K562 (cell line): ENCODE data around the gene IL10RB. TPM values are rescaled to one million over a fixed set of nuclear protein-coding genes. Genes with fewer than 3 reads are reported as not detected.

Experiments used
- ATF4 ChIP-seq: fragments of 450-650 bp; formaldehyde crosslinking; IDR thresholded peaks from 2 replicates; pipeline ENCODE4 v1.4.0; 2022; ENCODE audit warnings: mild to moderate bottlenecking, moderate library complexity
- BRF2 ChIP-seq: IDR thresholded peaks from 3 replicates; pipeline ENCODE4 v1.6.1; 2011; ENCODE audit warnings: borderline replicate concordance, mild to moderate bottlenecking; ENCODE audit not compliant: insufficient read length, insufficient read depth
- CAMTA2 ChIP-seq: fragments of 250-450 bp; sonication (Bioruptor Pico); conservative IDR thresholded peaks from 2 replicates; pipeline ENCODE4 v1.5.1; 2022
- CHD1 ChIP-seq: fragments of 200-600 bp; sonication (generic); IDR thresholded peaks from one replicate; pipeline ENCODE4 v1.6.1; 2012; ENCODE audit warnings: mild to moderate bottlenecking, moderate library complexity, low read length, inconsistent platforms
- MIER1 ChIP-seq: fragments of 450-650 bp; IDR thresholded peaks from 2 replicates; pipeline ENCODE4 v1.6.1; 2016; ENCODE audit warnings: antibody characterized with exemption, mild to moderate bottlenecking, low read depth
- MYC ChIP-seq, 2 experiments: fragments of 250-450 bp in 1 of 2; sonication (Bioruptor Pico) in 1 of 2; IDR thresholded peaks; 2 replicates each; pipeline versions ENCODE4 v1.5.1 to v1.6.1; 2012 to 2021; ENCODE audit warnings: low read depth in 2 of 2, borderline replicate concordance in 1 of 2, improper control_type of control experiment in 1 of 2, low read length in 1 of 2, mild to moderate bottlenecking in 1 of 2, moderate library complexity in 1 of 2
- PCBP2 ChIP-seq: fragments of 200-400 bp; formaldehyde crosslinking; IDR thresholded peaks from 2 replicates; pipeline ENCODE4 v1.6.1; 2018; ENCODE audit warnings: low read length, low read depth, mild to moderate bottlenecking, moderate library complexity; ENCODE audit not compliant: poor library complexity, severe bottlenecking
- RAD51 ChIP-seq: fragments of 450-650 bp; IDR thresholded peaks from 2 replicates; pipeline ENCODE4 v1.7.1; 2016; ENCODE audit warnings: low read depth, mild to moderate bottlenecking, borderline replicate concordance
- SAP30 ChIP-seq: fragments of 200-600 bp; sonication (generic); IDR thresholded peaks from 2 replicates; pipeline ENCODE4 v1.6.1; 2012; ENCODE audit warnings: borderline replicate concordance, low read depth, mild to moderate bottlenecking, moderate library complexity, low read length, control low read depth, inconsistent platforms; ENCODE audit not compliant: insufficient read depth, poor library complexity, severe bottlenecking
- U2AF2 ChIP-seq: fragments of 200-400 bp; formaldehyde crosslinking; optimal IDR thresholded peaks from 2 replicates; pipeline ENCODE3; 2017; ENCODE audit warnings: low read depth, mild to moderate bottlenecking, low read length
- ZBTB1 ChIP-seq: sonication (generic); formaldehyde crosslinking; IDR thresholded peaks from 2 replicates; pipeline ENCODE4 v1.8.1; 2023; ENCODE audit warnings: missing genetic modification reagents, low read depth, mild to moderate bottlenecking, borderline replicate concordance
- ZNF133 ChIP-seq: fragments of 250-450 bp; sonication (Bioruptor Pico); IDR thresholded peaks from 2 replicates; pipeline ENCODE4 v1.4.0; 2020; ENCODE audit warnings: mild to moderate bottlenecking
- ZNF282 ChIP-seq: sonication (generic); formaldehyde crosslinking; IDR thresholded peaks from 2 replicates; pipeline ENCODE4 v1.8.1; 2023; ENCODE audit warnings: missing genetic modification reagents
- ZNF41 ChIP-seq: fragments of 250-450 bp; sonication (Bioruptor Pico); conservative IDR thresholded peaks from 2 replicates; pipeline ENCODE4 v1.4.0; 2020; ENCODE audit warnings: mild to moderate bottlenecking
- polyA plus RNA-seq, 8 experiments: library from polyadenylated mRNA; depleted of rRNA in 4 of 8; stranded (reverse) in 5 of 8; unstranded in 3 of 8; fragments of >200 nt; fragmentation: Nextera tagmentation in 2 of 8; fragmentation: Illumina TruSeq in 1 of 8; extraction: Ambion mirVana in 2 of 8; extraction: Trizol in 1 of 8; gene quantifications; 2 replicates each; pipeline versions ENCODE4 v1.2.1 to v1.2.3, GENCODE V29; 2011 to 2014; ENCODE audit warnings: inconsistent platforms in 1 of 8, missing spikeins in 1 of 8
- total RNA-seq, 7 experiments: library from RNA; depleted of rRNA in 6 of 7; stranded (reverse); fragments of >200 nt in 6 of 7; fragmentation: Illumina TruSeq in 2 of 7; extraction: Trizol in 2 of 7; gene quantifications; 2 replicates each; pipeline versions ENCODE4 v1.2.1 to v1.2.3, GENCODE V29; 2011 to 2021; ENCODE audit warnings: low replicate concordance in 1 of 7
- TF ChIP-seq, protein P1 (sequence below), 2 experiments: fragments of 200-800 bp in 1 of 2; sonication (Bioruptor generic) in 1 of 2; sonication (generic) in 1 of 2; formaldehyde crosslinking in 1 of 2; IDR thresholded peaks in 1 of 2; conservative IDR thresholded peaks in 1 of 2; 2 replicates each; pipeline versions ENCODE4 v1.5.0 to v1.6.1; 2016 to 2020; ENCODE audit warnings: missing compliant biosample characterization in 1 of 2, missing genetic modification characterization in 1 of 2, missing genetic modification reagents in 1 of 2
- TF ChIP-seq, protein P2 (sequence below): fragments of 250-450 bp; sonication (Bioruptor Pico); IDR thresholded peaks from 2 replicates; pipeline ENCODE4 v1.5.1; 2021; ENCODE audit warnings: mild to moderate bottlenecking
- TF ChIP-seq, protein P3 (sequence below): fragments of 450-650 bp; IDR thresholded peaks from 2 replicates; pipeline ENCODE4 v1.6.1; 2017; ENCODE audit warnings: mild to moderate bottlenecking, moderate library complexity

IL10RB gene
- total and polyA plus RNA-seq, 9 of the 15 experiments (the other 6 are each of a cell fraction or from before 2014, with no cell fraction given), result 10.9 to 33.8 (median 23.0) TPM

- no peak; the same call in none of the 2 replicates for TF ChIP-seq MYC (IDR thresholded peaks at IDR 0.05; ENCODE audit: low read depth, low read length)
- TF ChIP-seq MYC (CRISPR knock-in tag; IDR thresholded peaks at IDR 0.05; ENCODE audit: borderline replicate concordance, low read depth), result no peak
- TF ChIP-seq CAMTA2 (CRISPR knock-in tag), result no peak
- no peak for TF ChIP-seq ZBTB1
- peak; percentile 79 for TF ChIP-seq SAP30
- TF ChIP-seq, protein P1, sequence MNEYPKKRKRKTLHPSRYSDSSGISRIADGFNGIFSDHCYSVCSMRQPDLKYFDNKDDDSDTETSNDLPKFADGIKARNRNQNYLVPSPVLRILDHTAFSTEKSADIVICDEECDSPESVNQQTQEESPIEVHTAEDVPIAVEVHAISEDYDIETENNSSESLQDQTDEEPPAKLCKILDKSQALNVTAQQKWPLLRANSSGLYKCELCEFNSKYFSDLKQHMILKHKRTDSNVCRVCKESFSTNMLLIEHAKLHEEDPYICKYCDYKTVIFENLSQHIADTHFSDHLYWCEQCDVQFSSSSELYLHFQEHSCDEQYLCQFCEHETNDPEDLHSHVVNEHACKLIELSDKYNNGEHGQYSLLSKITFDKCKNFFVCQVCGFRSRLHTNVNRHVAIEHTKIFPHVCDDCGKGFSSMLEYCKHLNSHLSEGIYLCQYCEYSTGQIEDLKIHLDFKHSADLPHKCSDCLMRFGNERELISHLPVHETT (CRISPR knock-in tag; conservative IDR thresholded peaks at IDR 0.05 in 1 of 2, IDR thresholded peaks at IDR 0.05 in 1 of 2), result no peak
- no peak for TF ChIP-seq CHD1
- no peak for TF ChIP-seq BRF2
- TF ChIP-seq ZNF282 (CRISPR knock-in tag), result no peak
- no peak for TF ChIP-seq RAD51
- TF ChIP-seq, protein P2, sequence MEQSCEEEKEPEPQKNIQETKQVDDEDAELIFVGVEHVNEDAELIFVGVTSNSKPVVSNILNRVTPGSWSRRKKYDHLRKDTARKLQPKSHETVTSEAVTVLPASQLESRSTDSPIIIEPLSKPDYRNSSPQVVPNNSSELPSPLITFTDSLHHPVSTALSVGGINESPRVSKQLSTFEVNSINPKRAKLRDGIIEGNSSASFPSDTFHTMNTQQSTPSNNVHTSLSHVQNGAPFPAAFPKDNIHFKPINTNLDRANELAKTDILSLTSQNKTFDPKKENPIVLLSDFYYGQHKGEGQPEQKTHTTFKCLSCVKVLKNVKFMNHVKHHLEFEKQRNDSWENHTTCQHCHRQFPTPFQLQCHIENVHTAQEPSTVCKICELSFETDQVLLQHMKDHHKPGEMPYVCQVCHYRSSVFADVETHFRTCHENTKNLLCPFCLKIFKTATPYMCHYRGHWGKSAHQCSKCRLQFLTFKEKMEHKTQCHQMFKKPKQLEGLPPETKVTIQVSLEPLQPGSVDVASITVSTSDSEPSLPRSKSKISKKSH (CRISPR knock-in tag), result no peak
- no peak for TF ChIP-seq ZNF133 (CRISPR knock-in tag)
- no peak for TF ChIP-seq ZNF41 (CRISPR knock-in tag)
- TF ChIP-seq MIER1, result 0 out of 2 replicates have a peak, but pooled peaks have one; percentile 11
- no peak for TF ChIP-seq PCBP2
- TF ChIP-seq, protein P3, sequence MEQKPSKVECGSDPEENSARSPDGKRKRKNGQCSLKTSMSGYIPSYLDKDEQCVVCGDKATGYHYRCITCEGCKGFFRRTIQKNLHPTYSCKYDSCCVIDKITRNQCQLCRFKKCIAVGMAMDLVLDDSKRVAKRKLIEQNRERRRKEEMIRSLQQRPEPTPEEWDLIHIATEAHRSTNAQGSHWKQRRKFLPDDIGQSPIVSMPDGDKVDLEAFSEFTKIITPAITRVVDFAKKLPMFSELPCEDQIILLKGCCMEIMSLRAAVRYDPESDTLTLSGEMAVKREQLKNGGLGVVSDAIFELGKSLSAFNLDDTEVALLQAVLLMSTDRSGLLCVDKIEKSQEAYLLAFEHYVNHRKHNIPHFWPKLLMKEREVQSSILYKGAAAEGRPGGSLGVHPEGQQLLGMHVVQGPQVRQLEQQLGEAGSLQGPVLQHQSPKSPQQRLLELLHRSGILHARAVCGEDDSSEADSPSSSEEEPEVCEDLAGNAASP, result no peak
- TF ChIP-seq U2AF2, result no peak
- TF ChIP-seq ATF4 (CRISPR knock-in tag), result no peak
Observed at GRCh38 chr21:33266050-33266788, at the start of gene IL10RB (continued).
